Skeletal muscle satellite cell (primary cell): ENCODE data around the gene COL4A6.
A peak's percentile ranks its signal among the peaks of the same experiment; 100 is the strongest.
"Not testable (repeated sequence)": the region's sequence is repeated elsewhere in the genome, so short reads cannot be mapped to it uniquely, and the experiment has no call there.

Source experiments
- H3K27me3 ChIP-seq: 2 replicates; pipeline ENCODE4 v1.7.0; 2013; ENCODE audit warnings: low read length; ENCODE audit not compliant: control insufficient read depth, insufficient read depth
- H3K36me3 ChIP-seq: 2 replicates; pipeline ENCODE4 v1.7.0; 2013; ENCODE audit warnings: mild to moderate bottlenecking, control low read depth, low read length; ENCODE audit not compliant: insufficient read depth
- H3K4me1 ChIP-seq: 2 replicates; pipeline ENCODE4 v1.7.0; 2013; ENCODE audit warnings: low read length; ENCODE audit not compliant: control insufficient read depth, insufficient read depth
- H3K4me2 ChIP-seq: 2 replicates; pipeline ENCODE4 v1.7.0; 2013; ENCODE audit warnings: mild to moderate bottlenecking, low read length
- H3K4me3 ChIP-seq: 2 replicates; pipeline ENCODE4 v1.7.0; 2013; ENCODE audit warnings: low read length
- H3K9ac ChIP-seq: 2 replicates; pipeline ENCODE4 v1.7.0; 2013; ENCODE audit warnings: mild to moderate bottlenecking, low read depth, low read length, moderate library complexity
- H3K9me3 ChIP-seq: replicated peaks from 2 replicates; pipeline ENCODE4 v1.7.0; 2013; ENCODE audit warnings: mild to moderate bottlenecking, control low read depth, low read length

Gene COL4A6

GRCh38 chrX:108399418-108400165 lies 38.6 kb downstream of the COL4A6 start:
- Histone ChIP-seq H3K4me1 (peaks cover 36% of the 10 kb centered on the region), H3K4me2 (peak overlapping the region; percentile 55), H3K4me3 (no peak overlapping the region), H3K9ac (no peak overlapping the region), H3K27me3 (no peaks in the 10 kb centered on the region), H3K36me3 (no peaks in the 10 kb centered on the region), H3K9me3 (no peaks in the 10 kb centered on the region)

- Histone ChIP-seq H3K36me3 (no peaks in the 10 kb centered on the region), H3K4me1 (peaks cover 36% of the 10 kb centered on the region), H3K9ac (peak overlapping the region; percentile 52), H3K4me3 (peak overlapping the region; percentile 50), H3K9me3 (no peaks in the 10 kb centered on the region), H3K4me2 (peak overlapping the region; percentile 76), H3K27me3 (no peaks in the 10 kb centered on the region)
Observed at GRCh38 chrX:108397627-108398391, 40.4 kb downstream of the COL4A6 start.

DNA sequence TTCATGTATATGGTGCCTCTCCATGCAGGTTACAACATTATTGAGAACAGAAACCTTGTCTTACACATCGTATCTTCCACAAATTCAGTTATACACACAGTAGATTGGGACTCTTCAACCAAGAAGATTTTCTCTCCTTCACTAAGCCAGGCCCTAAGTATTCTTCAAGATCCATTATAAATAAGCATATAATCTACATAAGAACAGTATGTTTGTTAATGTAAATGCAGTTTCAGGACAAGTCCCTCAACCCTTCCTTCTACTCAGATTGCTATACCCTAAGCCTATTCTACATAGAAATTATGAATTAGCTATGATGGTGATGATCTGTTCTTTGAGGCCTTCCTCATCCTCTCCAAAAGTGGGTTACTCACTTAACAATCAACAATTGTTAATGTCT lies 41.2 kb downstream of the COL4A6 start:
- Histone ChIP-seq H3K9me3 (no peaks in the 10 kb centered on the region), H3K4me1 (peaks cover 36% of the 10 kb centered on the region), H3K36me3 (no peaks in the 10 kb centered on the region), H3K4me3 (no peak overlapping the region), H3K27me3 (no peaks in the 10 kb centered on the region), H3K4me2 (no peak overlapping the region), H3K9ac (no peak overlapping the region)

DNA sequence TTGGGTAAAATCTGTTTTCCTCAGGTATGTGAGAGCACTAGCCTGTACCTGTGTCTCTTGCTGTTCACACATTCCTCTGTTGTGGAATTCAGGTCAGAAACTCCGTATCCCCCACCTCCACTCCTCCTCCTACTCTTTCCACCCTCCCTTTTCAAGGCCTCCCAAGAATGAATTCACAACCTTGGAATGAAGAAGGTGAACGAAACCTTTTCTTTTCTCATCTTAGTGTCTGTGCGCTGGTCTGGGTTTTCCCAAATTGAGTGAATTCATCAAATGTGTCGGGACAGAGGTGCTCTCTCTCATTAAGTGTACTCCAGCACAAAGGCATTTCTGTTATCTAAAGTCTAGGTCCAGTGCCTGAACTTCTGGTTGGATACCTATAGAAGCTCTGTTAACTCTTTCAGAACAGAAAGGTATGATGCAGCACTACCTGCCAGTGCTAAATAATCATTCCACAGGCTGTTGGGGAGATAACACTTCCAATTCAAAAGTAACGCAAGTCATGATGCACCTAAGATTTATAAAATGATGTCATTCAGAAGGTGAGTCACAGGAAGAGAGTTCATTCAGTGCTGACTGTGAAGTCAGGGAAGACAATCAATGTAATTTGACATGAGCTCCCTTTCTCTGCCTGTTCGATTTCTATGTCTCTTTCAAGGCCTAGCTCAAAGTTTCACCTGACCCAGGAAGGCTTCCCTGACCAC lies 41.9 kb downstream of the COL4A6 start:
- Histone ChIP-seq H3K9ac (no peak overlapping the region), H3K36me3 (no peaks in the 10 kb centered on the region), H3K4me2 (no peak overlapping the region), H3K27me3 (no peaks in the 10 kb centered on the region), H3K4me3 (no peak overlapping the region), H3K9me3 (no peaks in the 10 kb centered on the region), H3K4me1 (peaks cover 36% of the 10 kb centered on the region)

- not testable (repeated sequence) for H3K9me3 ChIP-seq, H3K27me3 ChIP-seq
Observed at GRCh38 chrX:108390976-108391717, 47.1 kb downstream of the COL4A6 start.

GRCh38 chrX:108384783-108385182 lies 53.4 kb downstream of the COL4A6 start:
- Histone ChIP-seq H3K4me1 (no peaks in the 10 kb centered on the region), H3K36me3 (no peaks in the 10 kb centered on the region), H3K9me3 (no peaks in the 10 kb centered on the region), H3K4me2 (no peak overlapping the region), H3K9ac (no peak overlapping the region), H3K27me3 (peaks cover 6% of the 10 kb centered on the region), H3K4me3 (no peak overlapping the region)

More at GRCh38 chrX:108390976-108391717, 47.1 kb downstream of the COL4A6 start:
- H3K4me3 ChIP-seq, H3K4me1 ChIP-seq, H3K4me2 ChIP-seq, H3K36me3 ChIP-seq, H3K9ac ChIP-seq: not testable (repeated sequence)

DNA sequence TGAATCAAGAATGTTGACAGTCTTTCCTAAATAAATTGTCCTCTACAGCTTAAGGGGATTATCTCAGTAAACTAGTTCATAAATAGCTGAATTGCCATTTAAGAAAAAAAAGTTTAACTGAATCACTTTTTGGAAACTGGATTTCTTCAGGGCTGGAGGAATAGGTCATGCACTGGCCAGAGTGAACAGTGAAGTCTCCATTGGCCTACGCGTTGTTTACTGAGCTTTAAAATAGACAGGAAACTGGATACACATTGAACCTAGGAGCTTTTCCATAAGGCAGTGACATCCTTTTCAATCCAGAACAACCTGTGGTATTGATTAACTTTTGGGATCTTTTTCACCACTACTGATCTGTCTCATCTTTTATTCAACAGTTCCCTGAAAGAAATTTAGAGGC lies 58.0 kb downstream of the COL4A6 start:
- Histone ChIP-seq H3K36me3 (no peaks in the 10 kb centered on the region), H3K4me2 (no peak overlapping the region)

DNA sequence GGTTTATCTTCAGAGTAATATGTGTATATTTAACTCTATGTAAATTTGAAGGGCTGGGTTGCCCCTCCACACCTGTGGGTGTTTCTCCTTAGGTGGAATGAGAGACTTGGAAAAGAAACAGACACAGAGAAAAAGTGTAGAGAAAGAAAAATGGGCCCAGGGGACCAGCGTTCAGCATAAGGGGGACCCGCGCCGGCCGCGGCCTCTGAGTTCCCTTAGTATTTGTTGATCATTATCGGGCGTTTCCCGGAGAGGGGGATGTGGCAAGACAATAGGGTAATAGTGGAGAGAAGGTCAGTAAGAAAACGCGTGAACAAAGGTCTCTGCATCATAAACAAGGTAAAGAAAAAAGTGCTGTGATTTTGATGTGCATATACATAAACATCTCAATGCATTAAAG lies 61.4 kb downstream of the COL4A6 start:
- peaks cover 23% of the 10 kb centered on the region for H3K27me3 ChIP-seq
- H3K4me3 ChIP-seq, H3K9me3 ChIP-seq, H3K4me2 ChIP-seq, H3K36me3 ChIP-seq, H3K4me1 ChIP-seq, H3K9ac ChIP-seq: not testable (repeated sequence)

More for the DNA sequence above, 58.0 kb downstream of the COL4A6 start:
- no peak overlapping the region for H3K9ac ChIP-seq
- no peak overlapping the region for H3K4me3 ChIP-seq
- no peaks in the 10 kb centered on the region for H3K4me1 ChIP-seq
- peaks cover 11% of the 10 kb centered on the region for H3K27me3 ChIP-seq
- no peaks in the 10 kb centered on the region for H3K9me3 ChIP-seq

GRCh38 chrX:108375591-108375990 lies 62.6 kb downstream of the COL4A6 start:
- H3K4me2 ChIP-seq, H3K4me1 ChIP-seq, H3K9me3 ChIP-seq, H3K36me3 ChIP-seq, H3K9ac ChIP-seq, H3K4me3 ChIP-seq: not testable (repeated sequence)
- H3K27me3 ChIP-seq = peaks cover 26% of the 10 kb centered on the region

DNA sequence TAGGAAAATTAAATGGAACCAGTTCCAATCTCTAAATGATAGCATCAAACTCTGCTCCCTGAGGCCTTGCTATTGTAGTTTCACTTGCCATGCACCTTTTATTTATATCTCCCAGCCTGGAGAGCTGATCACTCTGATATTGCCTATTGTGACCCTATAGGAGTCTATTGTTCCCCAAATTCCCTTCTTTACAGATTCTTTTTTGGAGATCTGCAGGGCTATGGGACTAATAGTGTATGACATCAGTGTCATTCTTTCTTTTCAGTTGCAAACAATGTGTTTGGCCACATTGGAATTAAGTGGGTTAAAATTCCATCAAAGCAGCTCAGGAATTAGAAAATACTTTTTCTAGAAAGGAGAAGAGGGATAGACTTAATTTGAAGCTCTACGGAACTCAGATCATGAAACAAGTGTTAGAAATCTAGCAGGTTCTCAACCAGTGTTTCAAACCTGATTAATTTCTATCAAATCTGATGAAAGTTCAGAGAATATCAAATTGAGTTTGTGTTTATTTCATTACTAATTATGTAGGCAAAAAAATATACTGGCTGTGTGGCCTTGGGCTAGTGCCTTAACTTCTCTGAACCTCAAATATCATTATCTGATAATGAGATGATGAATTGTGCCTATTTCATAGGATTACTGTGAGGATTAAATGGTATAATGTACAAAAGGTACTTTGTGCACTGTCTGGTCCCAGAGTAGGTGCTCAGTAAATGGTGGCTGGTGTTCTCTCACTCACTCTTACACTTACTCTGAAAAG lies 71.4 kb downstream of the COL4A6 start:
- Histone ChIP-seq H3K4me3 (no peak overlapping the region), H3K27me3 (peaks cover 8% of the 10 kb centered on the region), H3K4me1 (no peaks in the 10 kb centered on the region), H3K9me3 (no peaks in the 10 kb centered on the region), H3K4me2 (no peak overlapping the region), H3K9ac (no peak overlapping the region), H3K36me3 (no peaks in the 10 kb centered on the region)
